ENCODE measurements around the gene PWWP2A. TPM values are rescaled to one million over a fixed set of nuclear protein-coding genes. Genes with fewer than 3 reads are reported as not detected.

PWWP2A gene
- total and polyA plus RNA-seq, 2 of the 8 experiments (the other 6 are each of a cell fraction or from before 2014, with no cell fraction given) = 18.5 to 63.0 TPM

GRCh38 chr5:160166069-160166972 is 47.1 kb upstream of the PWWP2A start:
- Histone ChIP-seq H3K18ac (ENCODE audit: extremely low read depth, low read length) (peak overlapping the region; percentile 92), H3K79me2 (ENCODE audit: control insufficient read depth in 1 of 2, insufficient read depth in 2 of 2, low read length in 2 of 2) (no peaks in the 10 kb centered on the region), H3K23me2 (ENCODE audit: low read depth, low read length) (no peaks in the 10 kb centered on the region), H4K91ac (replicated peaks; ENCODE audit: insufficient read length, low read length) (peak overlapping the region; percentile 90), H3K56ac (replicated peaks; ENCODE audit: insufficient read length, low read depth, low read length) (peak overlapping the region; percentile 88), H4K20me1 (replicated peaks in 1 of 2; ENCODE audit: control insufficient read depth in 1 of 2, insufficient read depth in 2 of 2, low read length in 2 of 2) (no peaks in the 10 kb centered on the region), H2AFZ (ENCODE audit: low read length) (no peak overlapping the region), H4K5ac (ENCODE audit: insufficient read length, low read depth, low read length) (peak overlapping the region; percentile 94), H4K8ac (ENCODE audit: extremely low read depth, insufficient read depth, low read length) (no peak overlapping the region), H3K4me3 (ENCODE audit: extremely low read depth in 1 of 4, insufficient read depth in 2 of 4, low read depth in 3 of 4, low read length in 4 of 4) (peak overlapping the region in 3 of 4 experiments; percentile 9 to 48 (median 11); a peak in 4 of 8 replicates), H2AK5ac (ENCODE audit: low read depth, low read length) (peak overlapping the region; percentile 85; the same call in 1 of the 2 replicates), H3K4ac (replicated peaks; ENCODE audit: insufficient read length, low read depth, low read length) (peak overlapping the region; percentile 82), H3K9ac (replicated peaks in 1 of 4; ENCODE audit: extremely low read depth in 1 of 4, low read depth in 3 of 4, low read length in 3 of 4) (peak overlapping the region in 3 of 4 experiments; percentile 47 to 74 (median 49); a peak in 6 of 7 replicates), H2BK12ac (ENCODE audit: low read depth, low read length) (peak overlapping the region; percentile 100; the same call in 1 of the 2 replicates), H2BK120ac (replicated peaks; ENCODE audit: low read depth, low read length) (peak overlapping the region; percentile 99), H3K27me3 (replicated peaks in 1 of 4; ENCODE audit: control insufficient read depth in 3 of 4, extremely low read depth in 1 of 4, insufficient read depth in 3 of 4, low read length in 3 of 4) (no peaks in the 10 kb centered on the region), H3K36me3 (ENCODE audit: control insufficient read depth in 2 of 4, insufficient read depth in 4 of 4, low read length in 3 of 4) (no peaks in the 10 kb centered on the region), H3K23ac (ENCODE audit: insufficient read length) (no peak overlapping the region), H3K27ac (ENCODE audit: low read depth, low read length) (peak overlapping the region; percentile 90), H3K9me3 (ENCODE audit: insufficient read depth in 2 of 2, low read depth in 1 of 2, low read length in 1 of 2) (no peaks in the 10 kb centered on the region), H3K4me1 (replicated peaks in 1 of 4; ENCODE audit: control insufficient read depth in 3 of 4, insufficient read depth in 4 of 4, low read length in 3 of 4) (peaks cover 16 to 33% (median 23%) of the 10 kb centered on the region in 4 experiments), H3K79me1 (ENCODE audit: low read depth, low read length) (no peaks in the 10 kb centered on the region), H3K14ac (ENCODE audit: insufficient read length) (no peak overlapping the region), H2BK5ac (ENCODE audit: low read depth, low read length) (peak overlapping the region; percentile 99), H2BK20ac (ENCODE audit: low read length) (peak overlapping the region; percentile 95; the same call in 1 of the 2 replicates), H2BK15ac (ENCODE audit: low read length) (no peak overlapping the region), H3K4me2 (ENCODE audit: insufficient read depth in 1 of 2, low read depth in 2 of 2, low read length in 2 of 2) (peak overlapping the region; percentile 56 to 57)
- DNase-seq (ENCODE audit: low read depth in 1 of 2, low spot score in 2 of 2) = no peak
- ChIA-PET CTCF (ENCODE audit: partially characterized antibody) (interaction anchor here (0.6 to 4.3 kb wide), 8 partner anchors 16 to 835 kb away, joined by 3 to 29 read pairs (median 4); no protein-coding TSS in a partner anchor), POLR2A (ENCODE audit: partially characterized antibody) (interaction anchor here (0.5 to 6.1 kb wide), 28 partner anchors 9 to 178 kb away, joined by 3 to 72 read pairs (median 4); partner anchors contain the start of gene PWWP2A)
- 5% methylated on average over 5 of the region's 5 CpGs; no CpG with 5 or more reads in 1 of the 2 experiments for WGBS, 2 experiments (ENCODE audit: extremely low coverage in 1 of 2, insufficient coverage in 1 of 2, insufficient read length in 1 of 2, insufficient replicate concordance in 2 of 2, low coverage in 1 of 2, low lambda C conversion rate in 2 of 2, missing lambda C conversion rate in 1 of 2)
- FAIRE-seq = no peak
- no peak for TF ChIP-seq JUN (IDR thresholded peaks at IDR 0.05; ENCODE audit: low read depth, low read length)
- TF ChIP-seq, protein P1, sequence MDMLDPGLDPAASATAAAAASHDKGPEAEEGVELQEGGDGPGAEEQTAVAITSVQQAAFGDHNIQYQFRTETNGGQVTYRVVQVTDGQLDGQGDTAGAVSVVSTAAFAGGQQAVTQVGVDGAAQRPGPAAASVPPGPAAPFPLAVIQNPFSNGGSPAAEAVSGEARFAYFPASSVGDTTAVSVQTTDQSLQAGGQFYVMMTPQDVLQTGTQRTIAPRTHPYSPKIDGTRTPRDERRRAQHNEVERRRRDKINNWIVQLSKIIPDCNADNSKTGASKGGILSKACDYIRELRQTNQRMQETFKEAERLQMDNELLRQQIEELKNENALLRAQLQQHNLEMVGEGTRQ (IDR thresholded peaks at IDR 0.05; ENCODE audit: low read length) = peak; percentile 70
- TF ChIP-seq ASH2L (IDR thresholded peaks at IDR 0.05; ENCODE audit: low read length) = peak; percentile 32
- TF ChIP-seq CHD2 (IDR thresholded peaks at IDR 0.05; ENCODE audit: low read length) = no peak
- TF ChIP-seq BCL11A (IDR thresholded peaks at IDR 0.05; ENCODE audit: low read depth in 2 of 2, low read length in 2 of 2) = peak in 1 of 2 experiments; percentile 44
- no peak for TF ChIP-seq YY1 (IDR thresholded peaks at IDR 0.05; ENCODE audit: low read depth, low read length)
- peak; percentile 72; the same call in 1 of the 2 replicates for TF ChIP-seq TCF12 (IDR thresholded peaks at IDR 0.05; ENCODE audit: low read depth, low read length)
- no peak; the same call in 1 of the 2 replicates for TF ChIP-seq TAF1 (IDR thresholded peaks at IDR 0.05; ENCODE audit: low read depth, low read length)
